PC-3 (cell line): ENCODE results near the gene LRPAP1. TPM values are rescaled to one million over a fixed set of nuclear protein-coding genes. Genes with fewer than 3 reads are reported as not detected.

ENCODE experiments used
- ATAC-seq: fragments of 200-7000 bp; cut with Tn5 transposase; 2 replicates; pipeline ENCODE4 v1.9.1; 2020; ENCODE audit warnings: mild to moderate bottlenecking, moderate library complexity
- BruUV-seq: library from RNA; stranded (reverse); fragments of 400-500 nt; replicated peaks from 2 replicates; lab custom pipeline; 2021; lab: Mats Ljungman, UMichigan
- CTCF ChIA-PET: fragments of 300-600 bp; sonication (Branson Sonifier 250); formaldehyde crosslinking; loops from one replicate; lab custom pipeline; 2022; ENCODE audit warnings: antibody characterized with exemption; lab: Charles Lee
- POLR2A ChIA-PET: fragments of 300-600 bp; sonication (Branson Sonifier 250); formaldehyde crosslinking; loops from one replicate; lab custom pipeline; 2022; ENCODE audit warnings: antibody characterized with exemption; ENCODE audit not compliant: unreplicated experiment; lab: Charles Lee
- DNase-seq: peaks from one replicate; pipeline ENCODE4 v3.0.0-alpha.2; 2015
- H2AFZ ChIP-seq: fragments of 300-600 bp; sonication (generic); 2 replicates; pipeline ENCODE4 v1.6.0; 2016; ENCODE audit warnings: antibody characterized with exemption, low read length
- H3F3A ChIP-seq: fragments of 300-600 bp; sonication (generic); one replicate; pipeline ENCODE4 v1.6.0; 2017; ENCODE audit warnings: antibody characterized with exemption, low read length, control low read depth, mild to moderate bottlenecking; ENCODE audit not compliant: unreplicated experiment
- H3K27ac ChIP-seq: fragments of 300-600 bp; sonication (generic); 2 replicates; pipeline ENCODE4 v1.5.1; 2016; ENCODE audit warnings: mild to moderate bottlenecking, low read length
- H3K27me3 ChIP-seq: fragments of 300-600 bp; sonication (generic); 2 replicates; pipeline ENCODE4 v1.6.1; 2016; ENCODE audit warnings: low read length, mixed read lengths
- H3K36me3 ChIP-seq: fragments of 300-600 bp; sonication (generic); 2 replicates; pipeline ENCODE4 v1.6.1; 2016; ENCODE audit warnings: low read depth, mixed run types, low read length, mixed read lengths
- H3K4me1 ChIP-seq: fragments of 300-600 bp; sonication (generic); 2 replicates; pipeline ENCODE4 v1.5.1; 2016; ENCODE audit warnings: low read length; ENCODE audit not compliant: insufficient read depth
- H3K4me2 ChIP-seq: fragments of 300-600 bp; sonication (generic); 2 replicates; pipeline ENCODE4 v1.6.0; 2016; ENCODE audit warnings: low read length
- H3K4me3 ChIP-seq: fragments of 300-600 bp; sonication (generic); 2 replicates; pipeline ENCODE4 v1.5.1; 2016; ENCODE audit warnings: mild to moderate bottlenecking, low read length, mixed read lengths
- H3K79me2 ChIP-seq: fragments of 300-600 bp; sonication (generic); 2 replicates; pipeline ENCODE4 v1.6.1; 2017; ENCODE audit warnings: low read length, mixed read lengths
- H3K9ac ChIP-seq: fragments of 300-600 bp; sonication (generic); 2 replicates; pipeline ENCODE4 v1.6.0; 2016; ENCODE audit warnings: mild to moderate bottlenecking, low read length
- H3K9me2 ChIP-seq: fragments of 300-600 bp; sonication (generic); replicated peaks from 2 replicates; pipeline ENCODE4 v1.6.1; 2016; ENCODE audit warnings: mixed run types, low read length, mixed read lengths
- H3K9me3 ChIP-seq: fragments of 300-600 bp; sonication (generic); 2 replicates; pipeline ENCODE4 v1.6.1; 2016; ENCODE audit warnings: low read length, mixed read lengths
- H4K20me1 ChIP-seq: fragments of 300-600 bp; sonication (generic); 2 replicates; pipeline ENCODE4 v1.6.1; 2016; ENCODE audit warnings: low read length, mixed read lengths
- CTCF ChIP-seq: fragments of 300-600 bp; sonication (generic); conservative IDR thresholded peaks from 2 replicates; pipeline ENCODE4 v1.5.1; 2017; ENCODE audit warnings: antibody characterized with exemption, low read depth, mild to moderate bottlenecking, low read length
- EZH2 ChIP-seq: fragments of 300-600 bp; sonication (generic); IDR thresholded peaks from one replicate; pipeline ENCODE4 v1.6.1; 2017; ENCODE audit warnings: antibody characterized with exemption, mild to moderate bottlenecking, low read length; ENCODE audit not compliant: unreplicated experiment
- EZH2phosphoT487 ChIP-seq: fragments of 300-600 bp; sonication (generic); IDR thresholded peaks from 2 replicates; pipeline ENCODE4 v1.6.1; 2018; ENCODE audit warnings: mild to moderate bottlenecking, antibody characterized with exemption, low read length, borderline replicate concordance
- intact Hi-C: fragments of 100-400 bp; cut with micrococcal nuclease; formaldehyde crosslinking; loops from 2 replicates; pipeline ENCODE4 v1.9.0; 2023
- total RNA-seq: library from RNA; depleted of rRNA; stranded (reverse); fragments of >200 nt; gene quantifications from 2 replicates; pipeline ENCODE4 v1.2.3, GENCODE V29; 2014

Gene LRPAP1
- total RNA-seq, 1 experiment from 2014 or later, result 133 TPM

GRCh38 chr4:3517731-3518510, 14.3 kb downstream of the LRPAP1 start:
- H3K4me3 ChIP-seq, result no peak overlapping the region
- H2AFZ ChIP-seq, result no peak overlapping the region
- H3F3A ChIP-seq, result no peaks in the 10 kb centered on the region
- ChIA-PET POLR2A (no interaction called here), CTCF (no interaction called here)
- H3K36me3 ChIP-seq, result no peaks in the 10 kb centered on the region
- no peaks in the 10 kb centered on the region for H3K9me2 ChIP-seq
- H3K4me2 ChIP-seq, result no peak overlapping the region
- no peaks in the 10 kb centered on the region for H3K4me1 ChIP-seq
- H3K9me3 ChIP-seq, result no peaks in the 10 kb centered on the region
- intact Hi-C loops, result no loop called here
- no peaks in the 10 kb centered on the region for H3K27me3 ChIP-seq
- DNase-seq (no peak), ATAC-seq (no peak)
- no peaks in the 10 kb centered on the region for H4K20me1 ChIP-seq
- no peak overlapping the region for H3K9ac ChIP-seq
- TF ChIP-seq EZH2 (no peak), CTCF (no peak), EZH2phosphoT487 (no peak)
- no peak overlapping the region for H3K27ac ChIP-seq
- no peaks in the 10 kb centered on the region for H3K79me2 ChIP-seq
- no TSS peak for BruUV-seq

GRCh38 chr4:3516836-3517730, 15.1 kb downstream of the LRPAP1 start:
- Histone ChIP-seq H3K9me2 (no peaks in the 10 kb centered on the region), H3K4me1 (no peaks in the 10 kb centered on the region), H3K27ac (no peak overlapping the region), H3K9ac (no peak overlapping the region), H3F3A (no peaks in the 10 kb centered on the region), H3K4me3 (no peak overlapping the region), H2AFZ (no peak overlapping the region), H3K36me3 (no peaks in the 10 kb centered on the region), H4K20me1 (no peaks in the 10 kb centered on the region), H3K9me3 (no peaks in the 10 kb centered on the region), H3K79me2 (no peaks in the 10 kb centered on the region), H3K4me2 (no peak overlapping the region), H3K27me3 (no peaks in the 10 kb centered on the region)
- POLR2A ChIA-PET, result no interaction called here
- CTCF ChIA-PET, result no interaction called here
- intact Hi-C loops, result no loop called here
- no TSS peak for BruUV-seq
- TF ChIP-seq EZH2 (no peak), CTCF (no peak), EZH2phosphoT487 (no peak)
- ATAC-seq (no peak), DNase-seq (no peak)
